ELF-1 (cell line): ENCODE results near the gene SZRD1.

Source experiments
- DNase-seq: peaks from one replicate; pipeline ENCODE4 v3.0.0-alpha.2; 2016; ENCODE audit warnings: low read depth, low spot score

SZRD1 gene

GRCh38 chr1:16438924-16439323 is 71.9 kb downstream of the SZRD1 start:
- no peak for DNase-seq

- DNase-seq: no peak
These were observed 73.1 kb downstream of the SZRD1 start for GRCh38 chr1:16440131-16440469.

DNA sequence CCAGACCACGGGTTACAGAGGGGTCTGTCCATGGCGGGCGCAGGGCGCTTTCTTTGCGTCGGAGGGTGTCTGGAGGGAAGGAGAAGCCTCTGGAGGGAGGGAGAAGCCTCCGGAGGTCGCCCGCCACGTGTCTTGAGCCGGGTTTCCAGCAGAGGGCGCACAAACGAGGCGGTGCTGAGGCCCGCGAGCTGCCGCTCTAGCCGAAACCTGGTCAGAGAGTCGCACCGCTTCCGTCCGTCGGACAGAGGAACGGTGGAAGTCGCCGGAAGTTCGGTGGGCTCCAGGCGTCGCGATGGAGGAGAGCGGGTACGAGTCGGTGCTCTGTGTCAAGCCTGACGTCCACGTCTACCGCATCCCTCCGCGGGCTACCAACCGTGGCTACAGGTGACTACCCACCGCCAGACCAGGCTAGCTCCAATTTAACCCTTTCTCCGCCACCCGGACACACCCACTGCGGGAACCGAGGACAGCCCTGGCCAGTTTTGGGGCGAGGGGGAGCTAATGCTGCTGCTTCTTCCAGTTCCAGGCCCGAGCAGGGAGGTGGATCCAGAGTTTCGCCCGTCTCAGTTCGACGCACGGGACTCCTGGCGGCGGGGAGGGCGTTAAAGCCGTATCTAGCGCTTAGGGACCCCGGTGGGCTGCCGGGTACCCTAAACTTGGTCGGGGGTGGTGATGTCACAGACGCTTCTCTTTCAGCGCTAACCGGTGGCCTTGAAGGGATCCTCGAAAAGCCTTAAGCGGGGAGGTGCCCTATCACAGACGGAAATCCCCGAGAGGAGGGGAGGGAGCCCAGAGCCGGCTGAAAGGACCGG is 73.6 kb downstream of the SZRD1 start, which contains the start of gene NECAP2:
Gene NECAP2, plus strand, starts transcription at position 255 of the 812 bp plus-strand sequence. Its CDS starts 38 bp downstream, at position 293.
- DNase-seq: peak; percentile 99

DNA sequence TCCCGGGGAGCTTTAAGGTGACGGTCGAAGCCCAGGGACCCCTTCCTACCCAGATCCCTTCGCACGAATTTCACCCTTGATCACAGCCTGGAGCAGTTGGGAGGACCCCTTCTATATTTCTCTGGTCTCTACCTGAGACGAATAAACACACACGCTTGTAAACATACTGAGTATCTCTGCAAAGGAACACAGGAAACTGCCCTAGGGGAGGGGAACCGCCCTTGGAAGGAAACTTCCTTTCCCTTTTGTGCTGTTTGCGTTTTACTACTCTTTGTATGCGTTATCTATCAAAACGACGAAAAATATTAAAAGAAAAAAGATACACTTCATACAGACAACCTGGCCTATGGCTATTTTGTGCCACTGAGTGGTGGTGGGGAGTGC is 74.2 kb downstream of the SZRD1 start:
- DNase-seq: no peak

- DNase-seq: no peak
These were observed 75.2 kb downstream of the SZRD1 start for GRCh38 chr1:16442265-16442664.

- DNase-seq: no peak
These were observed 75.9 kb downstream of the SZRD1 start for GRCh38 chr1:16442941-16443340.

GRCh38 chr1:16443975-16444770 is 77.1 kb downstream of the SZRD1 start:
- DNase-seq: no peak

GRCh38 chr1:16445052-16445451 is 78.0 kb downstream of the SZRD1 start:
- DNase-seq: no peak

DNA sequence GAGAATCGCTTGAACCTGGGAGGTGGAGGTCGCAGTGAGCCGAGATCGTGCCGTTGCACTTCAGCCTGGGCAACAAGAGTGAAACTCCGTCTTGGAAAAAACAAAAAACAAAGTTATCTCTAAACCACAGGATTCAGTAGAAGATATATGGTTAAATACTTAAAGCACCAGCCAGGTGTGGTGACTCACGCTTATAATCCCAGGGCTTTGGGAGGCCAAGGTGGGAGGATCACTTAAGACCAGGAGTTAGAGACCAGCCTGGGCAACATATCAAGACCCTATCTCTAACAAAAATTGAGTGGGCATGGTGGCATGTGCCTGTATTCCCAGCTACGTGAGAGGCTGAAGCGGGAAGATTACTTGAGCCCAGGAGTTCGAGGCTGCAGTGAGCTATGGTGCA is 79.1 kb downstream of the SZRD1 start:
- no peak for DNase-seq

- no peak for DNase-seq
These were observed 80.6 kb downstream of the SZRD1 start for GRCh38 chr1:16447641-16448040.
